ENCODE results near the gene DFFA.
A peak's percentile ranks its signal among the peaks of the same experiment; 100 is the strongest.

Gene DFFA

DNA sequence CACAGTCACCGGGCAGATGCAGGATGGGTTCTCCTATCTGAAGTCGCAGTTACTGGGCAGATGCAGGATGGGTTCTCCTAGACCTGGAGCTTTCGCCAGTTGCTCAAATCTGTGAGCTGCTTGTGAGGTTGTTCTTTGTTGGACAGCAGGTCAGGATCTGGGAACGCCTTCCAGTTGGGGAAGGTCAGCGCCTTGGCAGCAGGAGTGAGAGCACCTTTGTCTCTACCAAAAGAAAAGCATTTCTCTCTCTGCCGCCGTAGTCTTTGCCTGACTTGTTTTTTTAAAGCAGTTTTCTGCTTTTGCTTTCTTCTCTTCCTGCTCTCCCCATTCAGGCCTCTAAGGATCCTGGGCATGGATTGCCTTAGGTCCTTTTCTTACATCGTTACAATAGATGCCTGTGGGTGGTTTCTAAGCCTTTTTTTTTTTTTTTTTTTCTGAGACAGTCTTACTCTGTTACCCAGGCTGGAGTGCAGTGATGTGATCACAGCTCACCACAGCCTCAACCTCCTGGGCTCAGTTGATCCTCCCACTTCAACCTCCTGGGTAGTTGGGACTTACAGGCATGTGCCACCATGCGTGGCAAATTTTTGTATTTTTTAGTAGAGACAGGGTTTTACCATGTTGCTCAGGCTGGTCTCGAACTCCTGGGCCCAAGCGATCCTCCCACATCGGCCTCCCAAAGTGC is 18.1 kb upstream of the DFFA start:
- no peak for TF ChIP-seq CTCF (conservative IDR thresholded peaks at IDR 0.05; ENCODE audit: low read length)
- no peak for DNase-seq (ENCODE audit: low read depth)
- no peak overlapping the region for H3K4me3 ChIP-seq (ENCODE audit: low read length)

DNA sequence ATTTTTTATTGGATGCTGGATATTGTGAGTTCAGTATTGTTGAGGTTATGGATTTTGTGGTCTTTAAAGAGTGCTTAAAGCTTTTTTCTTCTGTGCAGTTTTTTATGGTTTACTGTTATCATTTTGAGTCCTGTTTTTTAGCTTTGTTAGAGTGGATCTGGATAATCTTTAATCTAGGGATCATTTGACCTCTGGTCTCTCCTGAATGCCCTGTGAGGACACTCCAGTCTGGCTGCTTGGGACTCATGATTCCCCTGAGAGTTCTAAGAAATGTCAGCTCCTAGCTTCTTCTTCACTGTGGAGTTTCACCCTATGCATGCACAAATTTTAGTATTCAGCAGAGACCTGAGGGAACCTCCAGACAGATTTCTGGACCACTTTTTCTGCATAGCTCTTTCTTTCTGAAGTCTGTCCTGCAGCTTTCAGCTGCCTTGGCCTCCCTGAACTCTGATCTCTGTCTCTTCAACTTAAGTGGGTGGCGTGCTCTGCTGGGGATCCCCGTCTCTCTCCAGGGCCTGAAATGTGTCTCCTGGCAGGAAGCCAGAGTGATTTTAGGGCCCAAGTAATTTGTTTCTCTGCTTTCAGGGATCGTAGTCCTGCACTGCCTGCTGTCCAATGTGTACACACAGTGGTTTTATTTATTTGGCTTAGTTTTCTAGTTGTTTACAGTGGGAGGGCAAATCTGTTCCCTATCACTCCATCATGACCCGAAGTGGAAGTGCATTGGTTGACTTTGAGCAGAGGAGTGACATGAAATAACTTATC is 17.1 kb upstream of the DFFA start:
- no peak for DNase-seq (ENCODE audit: low read depth)
- no peak overlapping the region for H3K4me3 ChIP-seq (ENCODE audit: low read length)
- no peak for TF ChIP-seq CTCF (conservative IDR thresholded peaks at IDR 0.05; ENCODE audit: low read length)

GRCh38 chr1:10484521-10484920 is 12.2 kb upstream of the DFFA start:
- no peak overlapping the region for H3K4me3 ChIP-seq (ENCODE audit: low read length)
- TF ChIP-seq CTCF (conservative IDR thresholded peaks at IDR 0.05; ENCODE audit: low read length), result no peak
- no peak for DNase-seq (ENCODE audit: low read depth)

DNA sequence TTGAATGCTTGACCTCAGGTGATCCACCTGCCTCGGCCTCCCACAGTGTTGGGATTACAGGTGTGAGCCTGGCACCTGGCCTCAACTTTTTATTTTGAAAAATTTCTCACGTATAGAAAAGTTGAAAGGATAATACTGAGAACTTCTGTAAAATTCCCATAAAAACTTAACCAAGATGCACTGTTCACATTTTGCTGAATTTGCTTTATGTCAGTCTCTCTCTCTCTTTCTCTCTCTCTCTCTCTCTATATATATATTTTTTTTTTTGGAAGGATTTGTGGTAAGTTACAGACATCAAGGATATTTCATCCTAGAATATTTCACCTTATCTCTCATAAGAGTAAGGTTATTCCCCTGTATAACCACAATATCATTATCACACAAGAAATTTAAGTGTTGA is 8.3 kb upstream of the DFFA start:
- no peak for DNase-seq (ENCODE audit: low read depth)
- no peak overlapping the region for H3K4me3 ChIP-seq (ENCODE audit: low read length)
- TF ChIP-seq CTCF (conservative IDR thresholded peaks at IDR 0.05; ENCODE audit: low read length), result no peak

DNA sequence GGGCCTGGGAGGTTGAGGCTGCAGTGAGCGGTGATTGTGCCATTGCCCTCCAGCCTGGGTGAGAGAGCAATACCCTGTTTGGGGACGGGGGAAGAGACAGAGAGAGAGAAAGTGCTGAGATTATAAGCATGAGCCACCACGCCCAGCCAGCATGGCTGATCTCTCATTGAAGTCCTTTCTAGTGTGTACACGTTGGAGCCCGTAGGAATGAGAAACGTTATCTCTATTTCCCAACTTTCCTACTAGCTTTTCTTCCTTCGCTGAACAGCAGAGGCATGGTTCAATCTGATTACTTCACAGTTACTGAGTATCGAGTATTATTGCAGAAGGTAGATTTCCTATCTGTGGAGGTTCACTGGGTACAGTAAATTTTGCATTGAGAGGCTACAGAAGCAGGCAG is 7.0 kb upstream of the DFFA start:
- no peak for DNase-seq (ENCODE audit: low read depth)
- TF ChIP-seq CTCF (conservative IDR thresholded peaks at IDR 0.05; ENCODE audit: low read length), result no peak
- no peak overlapping the region for H3K4me3 ChIP-seq (ENCODE audit: low read length)

- TF ChIP-seq CTCF (conservative IDR thresholded peaks at IDR 0.05; ENCODE audit: low read length), result no peak
- no peak for DNase-seq (ENCODE audit: low read depth)
- peak overlapping the region; percentile 90 for H3K4me3 ChIP-seq (ENCODE audit: low read length)
These were observed 3.2 kb upstream of the DFFA start for GRCh38 chr1:10475510-10475909.

Measured in AG10803 (cell line).